ENCODE measurements around the gene MSI2. TPM values are rescaled to one million over a fixed set of nuclear protein-coding genes. Genes with fewer than 3 reads are reported as not detected.

The MSI2 gene
- total RNA-seq, 2 experiments from 2014 or later = 131 to 164 TPM

DNA sequence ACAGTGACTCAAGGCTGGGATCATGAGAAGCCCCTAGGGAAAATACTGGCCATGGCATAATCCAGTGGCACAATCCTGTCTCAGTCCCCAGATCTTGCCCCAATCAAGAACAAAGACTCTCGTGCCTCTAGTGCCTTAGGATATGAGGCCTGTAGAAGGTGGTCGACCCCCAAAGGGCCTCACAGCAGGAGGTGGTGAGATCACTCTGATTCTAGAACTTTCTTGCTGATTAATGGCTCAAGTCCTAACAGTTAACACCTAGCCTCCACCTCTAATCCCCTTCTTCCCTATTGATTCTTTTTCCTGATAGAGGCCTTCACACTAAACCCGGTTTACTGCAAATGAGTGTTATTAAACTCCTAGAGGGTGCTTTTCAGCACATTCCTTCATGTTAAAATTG lies 312.0 kb downstream of the MSI2 start:
- no peaks in the 10 kb centered on the region for H3K79me2 ChIP-seq (ENCODE audit: insufficient read depth, low read depth, low read length)
- no peak for DNase-seq (ENCODE audit: low spot score)
- peaks cover 7% of the 10 kb centered on the region for H3K4me1 ChIP-seq (ENCODE audit: insufficient read depth, low read length, poor library complexity, severe bottlenecking)
- H3K27ac ChIP-seq (ENCODE audit: low read depth, low read length, poor library complexity, severe bottlenecking) = no peak overlapping the region
- BruUV-seq (replicated peaks) = no TSS peak
- H3K36me3 ChIP-seq (ENCODE audit: insufficient read depth, low read length) = no peaks in the 10 kb centered on the region
- no peak overlapping the region for H3K4me2 ChIP-seq (ENCODE audit: low read length)
- no peaks in the 10 kb centered on the region for H3K9me2 ChIP-seq (ENCODE audit: insufficient read depth, low read length)
- intact Hi-C loops (cut with micrococcal nuclease; ENCODE audit: unreplicated experiment) = no loop called here
- H3K4me3 ChIP-seq (ENCODE audit: low read depth, low read length, poor library complexity, severe bottlenecking) = no peak overlapping the region
- H3K9me3 ChIP-seq (ENCODE audit: low read length) = no peaks in the 10 kb centered on the region
- H2AFZ ChIP-seq (ENCODE audit: low read length) = no peak overlapping the region
- CTCF ChIA-PET (ENCODE audit: unreplicated experiment) = interaction anchor here (0.6 to 0.7 kb wide), 2 partner anchors 326 to 337 kb away, joined by 3 to 4 read pairs; no protein-coding TSS in a partner anchor
- POLR2A ChIA-PET = interaction anchor here (0.6 kb wide), 1 partner anchor 51 kb away, joined by 3 read pairs; no protein-coding TSS in a partner anchor
- H4K20me1 ChIP-seq (ENCODE audit: insufficient read depth, low read length) = no peaks in the 10 kb centered on the region
- no peak for TF ChIP-seq EZH2phosphoT487 (IDR thresholded peaks at IDR 0.05; ENCODE audit: borderline replicate concordance, low read depth, low read length)
- TF ChIP-seq, protein P1, sequence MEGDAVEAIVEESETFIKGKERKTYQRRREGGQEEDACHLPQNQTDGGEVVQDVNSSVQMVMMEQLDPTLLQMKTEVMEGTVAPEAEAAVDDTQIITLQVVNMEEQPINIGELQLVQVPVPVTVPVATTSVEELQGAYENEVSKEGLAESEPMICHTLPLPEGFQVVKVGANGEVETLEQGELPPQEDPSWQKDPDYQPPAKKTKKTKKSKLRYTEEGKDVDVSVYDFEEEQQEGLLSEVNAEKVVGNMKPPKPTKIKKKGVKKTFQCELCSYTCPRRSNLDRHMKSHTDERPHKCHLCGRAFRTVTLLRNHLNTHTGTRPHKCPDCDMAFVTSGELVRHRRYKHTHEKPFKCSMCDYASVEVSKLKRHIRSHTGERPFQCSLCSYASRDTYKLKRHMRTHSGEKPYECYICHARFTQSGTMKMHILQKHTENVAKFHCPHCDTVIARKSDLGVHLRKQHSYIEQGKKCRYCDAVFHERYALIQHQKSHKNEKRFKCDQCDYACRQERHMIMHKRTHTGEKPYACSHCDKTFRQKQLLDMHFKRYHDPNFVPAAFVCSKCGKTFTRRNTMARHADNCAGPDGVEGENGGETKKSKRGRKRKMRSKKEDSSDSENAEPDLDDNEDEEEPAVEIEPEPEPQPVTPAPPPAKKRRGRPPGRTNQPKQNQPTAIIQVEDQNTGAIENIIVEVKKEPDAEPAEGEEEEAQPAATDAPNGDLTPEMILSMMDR (conservative IDR thresholded peaks at IDR 0.05; ENCODE audit: low read length) = no peak

DNA sequence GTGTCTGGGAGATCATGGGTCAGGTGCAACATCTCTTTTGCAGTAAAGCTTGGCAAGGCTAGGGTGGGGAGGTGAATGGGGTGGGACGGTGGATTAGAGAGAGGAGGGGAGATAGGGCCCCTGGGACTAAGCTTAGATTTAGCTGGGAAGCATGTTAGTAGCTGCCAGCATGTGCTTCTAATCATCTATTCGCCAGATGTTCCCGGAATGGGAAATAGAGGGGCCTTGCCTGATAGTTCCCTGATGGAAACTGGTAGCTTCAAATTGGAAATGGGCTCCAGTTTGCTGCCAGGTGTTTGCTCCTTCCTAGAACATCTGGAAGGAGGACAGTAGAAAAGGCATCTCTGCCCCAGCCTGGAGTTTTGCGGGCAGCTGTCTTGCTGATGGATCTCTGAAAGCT lies 312.7 kb downstream of the MSI2 start:
- H3K79me2 ChIP-seq (ENCODE audit: insufficient read depth, low read depth, low read length) = no peaks in the 10 kb centered on the region
- no TSS peak for BruUV-seq (replicated peaks)
- no peak for TF ChIP-seq EZH2phosphoT487 (IDR thresholded peaks at IDR 0.05; ENCODE audit: borderline replicate concordance, low read depth, low read length)
- TF ChIP-seq, protein P1 (conservative IDR thresholded peaks at IDR 0.05; ENCODE audit: low read length) = no peak
- no peak overlapping the region for H3K27ac ChIP-seq (ENCODE audit: low read depth, low read length, poor library complexity, severe bottlenecking)
- no peaks in the 10 kb centered on the region for H3K9me2 ChIP-seq (ENCODE audit: insufficient read depth, low read length)
- no peak for DNase-seq (ENCODE audit: low spot score)
- H3K9me3 ChIP-seq (ENCODE audit: low read length) = no peaks in the 10 kb centered on the region
- H2AFZ ChIP-seq (ENCODE audit: low read length) = no peak overlapping the region
- H3K4me1 ChIP-seq (ENCODE audit: insufficient read depth, low read length, poor library complexity, severe bottlenecking) = peaks cover 1% of the 10 kb centered on the region
- intact Hi-C loops (cut with micrococcal nuclease; ENCODE audit: unreplicated experiment) = no loop called here
- no peaks in the 10 kb centered on the region for H4K20me1 ChIP-seq (ENCODE audit: insufficient read depth, low read length)
- H3K4me3 ChIP-seq (ENCODE audit: low read depth, low read length, poor library complexity, severe bottlenecking) = no peak overlapping the region
- CTCF ChIA-PET (ENCODE audit: unreplicated experiment) = interaction anchor here (0.6 kb wide), 1 partner anchor 326 kb away, joined by 4 read pairs; no protein-coding TSS in a partner anchor
- POLR2A ChIA-PET = interaction anchor here (0.6 kb wide), 1 partner anchor 50 kb away, joined by 3 read pairs; no protein-coding TSS in a partner anchor
- no peak overlapping the region for H3K4me2 ChIP-seq (ENCODE audit: low read length)
- H3K36me3 ChIP-seq (ENCODE audit: insufficient read depth, low read length) = no peaks in the 10 kb centered on the region

DNA sequence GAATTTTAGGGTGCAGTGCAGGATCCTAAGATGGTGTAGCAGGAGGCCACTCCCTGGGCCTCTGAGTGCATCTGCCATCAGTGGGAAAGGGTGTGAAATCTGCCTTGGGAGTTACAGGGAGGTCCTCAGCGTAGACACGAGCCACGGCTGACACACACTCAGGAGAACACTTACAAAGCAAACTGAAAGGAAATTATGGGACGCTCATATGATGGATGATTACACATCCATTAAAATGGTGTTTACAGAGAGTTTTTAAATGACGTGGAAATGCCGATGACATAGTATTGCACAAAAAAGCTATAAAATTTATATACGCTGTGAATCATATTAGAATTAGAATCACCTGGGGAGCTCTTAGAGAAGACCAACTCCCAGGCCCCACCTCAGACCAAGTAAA lies 313.5 kb downstream of the MSI2 start:
- TF ChIP-seq, protein P1 (conservative IDR thresholded peaks at IDR 0.05; ENCODE audit: low read length) = no peak
- no peak for TF ChIP-seq EZH2phosphoT487 (IDR thresholded peaks at IDR 0.05; ENCODE audit: borderline replicate concordance, low read depth, low read length)
- Histone ChIP-seq H4K20me1 (ENCODE audit: insufficient read depth, low read length) (no peaks in the 10 kb centered on the region), H3K4me3 (ENCODE audit: low read depth, low read length, poor library complexity, severe bottlenecking) (no peak overlapping the region), H3K9me2 (ENCODE audit: insufficient read depth, low read length) (no peaks in the 10 kb centered on the region), H3K36me3 (ENCODE audit: insufficient read depth, low read length) (no peaks in the 10 kb centered on the region), H3K79me2 (ENCODE audit: insufficient read depth, low read depth, low read length) (no peaks in the 10 kb centered on the region), H3K4me2 (ENCODE audit: low read length) (no peak overlapping the region), H2AFZ (ENCODE audit: low read length) (no peak overlapping the region), H3K4me1 (ENCODE audit: insufficient read depth, low read length, poor library complexity, severe bottlenecking) (no peaks in the 10 kb centered on the region), H3K27ac (ENCODE audit: low read depth, low read length, poor library complexity, severe bottlenecking) (no peak overlapping the region), H3K9me3 (ENCODE audit: low read length) (no peaks in the 10 kb centered on the region)
- no peak for DNase-seq (ENCODE audit: low spot score)
- intact Hi-C loops (cut with micrococcal nuclease; ENCODE audit: unreplicated experiment) = no loop called here
- ChIA-PET POLR2A (no interaction called here), CTCF (ENCODE audit: unreplicated experiment) (no interaction called here)
- no TSS peak for BruUV-seq (replicated peaks)
